BLaER1 treated with 17β-estradiol and CSF1 and Interleukin-3, amounts not matched to agents 10 nM and 100 nM (cell line): Measurements from ENCODE around the gene RERE.
A peak's percentile ranks its signal among the peaks of the same experiment; 100 is the strongest.

Source experiments
- H3K27ac ChIP-seq, 11 experiments: shearing (Covaris generic); formaldehyde crosslinking; 2 replicates each; pipeline ENCODE4 v1.8.1; 2022
- H3K27me3 ChIP-seq, 11 experiments: shearing (Covaris generic); formaldehyde crosslinking; 2 replicates each; pipeline ENCODE4 v1.8.1; 2022
- H3K36me3 ChIP-seq, 11 experiments: shearing (Covaris generic); formaldehyde crosslinking; 2 replicates each; pipeline ENCODE4 v1.8.1; 2022
- H3K4me1 ChIP-seq, 10 experiments: shearing (Covaris generic); formaldehyde crosslinking; 2 replicates each; pipeline ENCODE4 v1.8.1; 2022
- H3K4me2 ChIP-seq, 11 experiments: shearing (Covaris generic); formaldehyde crosslinking; 2 replicates each; pipeline ENCODE4 v1.8.1; 2022
- H3K4me3 ChIP-seq, 10 experiments: shearing (Covaris generic); formaldehyde crosslinking; 2 replicates each; pipeline ENCODE4 v1.8.1; 2022
- H3K9ac ChIP-seq, 11 experiments: shearing (Covaris generic); formaldehyde crosslinking; 2 replicates each; pipeline ENCODE4 v1.8.1; 2022
- H3K9me3 ChIP-seq, 11 experiments: shearing (Covaris generic); formaldehyde crosslinking; replicated peaks in 1 of 11; 2 replicates each; pipeline ENCODE4 v1.8.1; 2022
- H4K20me1 ChIP-seq, 11 experiments: shearing (Covaris generic); formaldehyde crosslinking; 2 replicates each; pipeline ENCODE4 v1.8.1; 2022
- Cebpa-rat ChIP-seq, 11 experiments: shearing (Covaris generic); IDR thresholded peaks; 2 replicates each; pipeline ENCODE4 v1.8.1; 2022

Gene RERE

GRCh38 chr1:8671306-8671917 is 146.0 kb downstream of the RERE start:
- H3K27ac ChIP-seq: no peak overlapping the region
- no peak overlapping the region for H3K9ac ChIP-seq
- peaks cover 0 to 36% (median 0%) of the 10 kb centered on the region in 11 experiments; a peak in 7 of 22 replicates for H3K36me3 ChIP-seq
- peaks cover 48 to 78% (median 65%) of the 10 kb centered on the region in 10 experiments for H3K4me1 ChIP-seq
- H3K4me3 ChIP-seq: no peak overlapping the region
- H3K4me2 ChIP-seq: peak overlapping the region in 4 of 11 experiments; percentile 6 to 36 (median 26); a peak in 3 of 22 replicates
- no peaks in the 10 kb centered on the region for H3K27me3 ChIP-seq
- TF ChIP-seq Cebpa-rat (IDR thresholded peaks at IDR 0.05): no peak
- peaks cover 86 to 100% (median 100%) of the 10 kb centered on the region in 11 experiments for H4K20me1 ChIP-seq
- no peaks in the 10 kb centered on the region for H3K9me3 ChIP-seq

- peaks cover 91 to 100% (median 100%) of the 10 kb centered on the region in 11 experiments for H4K20me1 ChIP-seq
Measured at GRCh38 chr1:8670371-8670818, 147.0 kb downstream of the RERE start.

GRCh38 chr1:8669606-8670335 is 147.7 kb downstream of the RERE start:
- Histone ChIP-seq H3K9ac (no peak overlapping the region), H3K4me3 (no peak overlapping the region), H4K20me1 (peaks cover 91 to 100% (median 100%) of the 10 kb centered on the region in 11 experiments), H3K9me3 (no peaks in the 10 kb centered on the region), H3K4me1 (peaks cover 64 to 83% (median 75%) of the 10 kb centered on the region in 10 experiments), H3K27ac (no peak overlapping the region; a peak in 1 of 22 replicates), H3K27me3 (no peaks in the 10 kb centered on the region), H3K4me2 (peak overlapping the region; percentile 4 to 86 (median 67); a peak in 14 of 22 replicates), H3K36me3 (peaks cover 0 to 34% (median 0%) of the 10 kb centered on the region in 11 experiments; a peak in 7 of 22 replicates)
- no peak for TF ChIP-seq Cebpa-rat (IDR thresholded peaks at IDR 0.05)

More at GRCh38 chr1:8670371-8670818, 147.0 kb downstream of the RERE start:
- Histone ChIP-seq H3K27ac (no peak overlapping the region; a peak in 1 of 22 replicates), H3K9ac (no peak overlapping the region), H3K9me3 (no peaks in the 10 kb centered on the region), H3K36me3 (peaks cover 0 to 36% (median 0%) of the 10 kb centered on the region in 11 experiments; a peak in 8 of 22 replicates), H3K27me3 (no peaks in the 10 kb centered on the region), H3K4me3 (no peak overlapping the region), H3K4me1 (peaks cover 58 to 83% (median 71%) of the 10 kb centered on the region in 10 experiments), H3K4me2 (peak overlapping the region; percentile 4 to 67 (median 26); a peak in 13 of 22 replicates)
- TF ChIP-seq Cebpa-rat (IDR thresholded peaks at IDR 0.05): no peak

GRCh38 chr1:8667869-8668594 is 149.4 kb downstream of the RERE start:
- H3K9ac ChIP-seq: peak overlapping the region in 2 of 11 experiments; percentile 31 to 34; a peak in 3 of 22 replicates
- H3K4me2 ChIP-seq: peak overlapping the region; percentile 46 to 86 (median 75)
- no peaks in the 10 kb centered on the region for H3K9me3 ChIP-seq
- peaks cover 0 to 28% (median 0%) of the 10 kb centered on the region in 11 experiments; a peak in 7 of 22 replicates for H3K36me3 ChIP-seq
- peak overlapping the region in 6 of 11 experiments; percentile 2 to 64 (median 21); a peak in 5 of 22 replicates for H3K27ac ChIP-seq
- no peak overlapping the region for H3K4me3 ChIP-seq
- H3K4me1 ChIP-seq: peaks cover 79 to 94% (median 87%) of the 10 kb centered on the region in 10 experiments
- H4K20me1 ChIP-seq: peaks cover 92 to 100% (median 100%) of the 10 kb centered on the region in 11 experiments
- H3K27me3 ChIP-seq: no peaks in the 10 kb centered on the region
- TF ChIP-seq Cebpa-rat (IDR thresholded peaks at IDR 0.05): no peak

GRCh38 chr1:8666389-8667167 is 150.9 kb downstream of the RERE start:
- Histone ChIP-seq H3K4me2 (peak overlapping the region; percentile 46 to 86 (median 75)), H3K27ac (peak overlapping the region in 1 of 11 experiments; percentile 64; a peak in 4 of 22 replicates), H3K4me3 (no peak overlapping the region), H3K9me3 (no peaks in the 10 kb centered on the region), H3K9ac (no peak overlapping the region), H3K4me1 (peaks cover 93 to 100% (median 97%) of the 10 kb centered on the region in 10 experiments), H4K20me1 (peaks cover 91 to 100% (median 100%) of the 10 kb centered on the region in 11 experiments), H3K36me3 (peaks cover 0 to 19% (median 0%) of the 10 kb centered on the region in 11 experiments; a peak in 7 of 22 replicates), H3K27me3 (no peaks in the 10 kb centered on the region)
- no peak for TF ChIP-seq Cebpa-rat (IDR thresholded peaks at IDR 0.05)

- H3K27me3 ChIP-seq: no peaks in the 10 kb centered on the region
- no peak overlapping the region for H3K4me3 ChIP-seq
- no peak overlapping the region for H3K9ac ChIP-seq
- no peak overlapping the region; a peak in 1 of 22 replicates for H3K27ac ChIP-seq
- peak overlapping the region; percentile 46 to 86 (median 75); a peak in 21 of 22 replicates for H3K4me2 ChIP-seq
- no peak for TF ChIP-seq Cebpa-rat (IDR thresholded peaks at IDR 0.05)
- peaks cover 94 to 100% (median 100%) of the 10 kb centered on the region in 11 experiments for H4K20me1 ChIP-seq
- no peaks in the 10 kb centered on the region for H3K9me3 ChIP-seq
- peaks cover 0 to 13% (median 0%) of the 10 kb centered on the region in 11 experiments; a peak in 7 of 22 replicates for H3K36me3 ChIP-seq
- H3K4me1 ChIP-seq: peaks cover 99 to 100% (median 100%) of the 10 kb centered on the region in 10 experiments
Measured at GRCh38 chr1:8665833-8666232, 151.6 kb downstream of the RERE start.

GRCh38 chr1:8664887-8665286 is 152.6 kb downstream of the RERE start:
- no peak overlapping the region for H3K27ac ChIP-seq
- no peak overlapping the region for H3K4me3 ChIP-seq
- H3K4me1 ChIP-seq: peaks cover 97 to 100% (median 98%) of the 10 kb centered on the region in 10 experiments
- H3K9ac ChIP-seq: no peak overlapping the region
- H3K36me3 ChIP-seq: peaks cover 0 to 13% (median 0%) of the 10 kb centered on the region in 11 experiments; a peak in 7 of 22 replicates
- TF ChIP-seq Cebpa-rat (IDR thresholded peaks at IDR 0.05): no peak
- peaks cover 93 to 100% (median 100%) of the 10 kb centered on the region in 11 experiments for H4K20me1 ChIP-seq
- H3K4me2 ChIP-seq: peak overlapping the region; percentile 18 to 89 (median 78); a peak in 19 of 22 replicates
- no peaks in the 10 kb centered on the region for H3K27me3 ChIP-seq
- H3K9me3 ChIP-seq: no peaks in the 10 kb centered on the region
